WTC11 (cell line): ENCODE results near the gene WSCD2.

Source experiments
- CREB1 ChIP-seq: sonication (generic); formaldehyde crosslinking; IDR thresholded peaks from 2 replicates; pipeline ENCODE4 v1.8.0; 2023; ENCODE audit warnings: mild to moderate bottlenecking, missing genetic modification reagents
- CTCF ChIP-seq: fragments of 200-600 bp; IDR thresholded peaks from 2 replicates; pipeline ENCODE4 v1.8.0; 2022; ENCODE audit warnings: antibody characterized with exemption
- ESRRA ChIP-seq: sonication (generic); formaldehyde crosslinking; IDR thresholded peaks from 2 replicates; pipeline ENCODE4 v1.8.1; 2022; ENCODE audit warnings: mild to moderate bottlenecking, missing genetic modification reagents, borderline replicate concordance
- FOXP4 ChIP-seq: sonication (generic); formaldehyde crosslinking; IDR thresholded peaks from 2 replicates; pipeline ENCODE4 v1.8.0; 2022; ENCODE audit warnings: mild to moderate bottlenecking, missing genetic modification reagents
- GABPB1 ChIP-seq: sonication (generic); formaldehyde crosslinking; IDR thresholded peaks from 2 replicates; pipeline ENCODE4 v1.8.1; 2023; ENCODE audit warnings: mild to moderate bottlenecking, missing genetic modification reagents
- HMGXB4 ChIP-seq: sonication (generic); formaldehyde crosslinking; IDR thresholded peaks from 2 replicates; pipeline ENCODE4 v1.8.1; 2023; ENCODE audit warnings: mild to moderate bottlenecking, moderate library complexity, missing genetic modification reagents
- NFE2L1 ChIP-seq: sonication (generic); formaldehyde crosslinking; IDR thresholded peaks from 2 replicates; pipeline ENCODE4 v1.8.1; 2023; ENCODE audit warnings: missing genetic modification reagents
- NR1H2 ChIP-seq: sonication (generic); formaldehyde crosslinking; IDR thresholded peaks from 2 replicates; pipeline ENCODE4 v1.9.0; 2021; ENCODE audit warnings: mild to moderate bottlenecking, moderate library complexity, missing genetic modification reagents
- SMAD3 ChIP-seq: sonication (generic); formaldehyde crosslinking; IDR thresholded peaks from 2 replicates; pipeline ENCODE4 v1.8.0; 2022; ENCODE audit warnings: missing genetic modification reagents, mild to moderate bottlenecking, borderline replicate concordance
- TEAD4 ChIP-seq: sonication (generic); formaldehyde crosslinking; IDR thresholded peaks from 2 replicates; pipeline ENCODE4 v1.8.0; 2022; ENCODE audit warnings: mild to moderate bottlenecking, missing genetic modification reagents
- USF2 ChIP-seq: sonication (generic); formaldehyde crosslinking; IDR thresholded peaks from 2 replicates; pipeline ENCODE4 v1.8.1; 2023; ENCODE audit warnings: mild to moderate bottlenecking, missing genetic modification reagents, moderate library complexity
- ZNF425 ChIP-seq: fragments of 250-450 bp; sonication (Bioruptor Pico); conservative IDR thresholded peaks from 2 replicates; pipeline ENCODE4 v1.9.0; 2021; ENCODE audit warnings: mild to moderate bottlenecking

GRCh38 chr12:108117163-108117849 lies 11.8 kb upstream of the WSCD2 start:
- TF ChIP-seq SMAD3 (CRISPR knock-in tag), result no peak
- TF ChIP-seq CTCF, result no peak
- no peak for TF ChIP-seq USF2 (CRISPR knock-in tag)
- no peak for TF ChIP-seq ZNF425 (CRISPR knock-in tag)
- no peak for TF ChIP-seq CREB1 (CRISPR knock-in tag)
- no peak for TF ChIP-seq GABPB1 (CRISPR knock-in tag)
- no peak for TF ChIP-seq FOXP4 (CRISPR knock-in tag)
- TF ChIP-seq NR1H2, result no peak
- TF ChIP-seq ESRRA (CRISPR knock-in tag), result no peak
- no peak for TF ChIP-seq HMGXB4 (CRISPR knock-in tag)
- no peak for TF ChIP-seq NFE2L1 (CRISPR knock-in tag)
- no peak for TF ChIP-seq TEAD4 (CRISPR knock-in tag)
